K562 (cell line): Measurements from ENCODE around the gene LRPAP1. TPM values are rescaled to one million over a fixed set of nuclear protein-coding genes. Genes with fewer than 3 reads are reported as not detected.
"Not testable (repeated sequence)": the region's sequence is repeated elsewhere in the genome, so short reads cannot be mapped to it uniquely, and the experiment has no call there.

ENCODE experiments used
- ATAC-seq: fragments of 200-7000 bp; cut with Tn5 transposase; 3 replicates; pipeline ENCODE4 v1.9.1; 2020; ENCODE audit warnings: moderate library complexity
- BruUV-seq: library from RNA; stranded (reverse); fragments of 400-500 nt; replicated peaks from 2 replicates; lab custom pipeline; 2021; lab: Mats Ljungman, UMichigan
- CTCF ChIA-PET: fragments of 300-600 bp; formaldehyde crosslinking; extraction: SDS; loops from one replicate; lab custom pipeline; 2021; ENCODE audit warnings: low intra/inter-chr PET ratio; lab: Yijun Ruan, JAX
- POLR2A ChIA-PET: fragments of 300-600, 350-650 bp; sonication (Branson Sonifier 250); formaldehyde crosslinking; extraction: SDS; loops from one replicate; lab custom pipeline; 2021; ENCODE audit warnings: antibody characterized with exemption, inconsistent platforms; lab: Yijun Ruan, JAX
- DNase-seq, 4 experiments: peaks; one replicate each; pipeline versions ENCODE4 v3.0.0 to v3.0.0-alpha.2; 2011 to 2018; ENCODE audit warnings: low spot score in 3 of 4, mixed read lengths in 3 of 4; ENCODE audit errors: extremely low read depth in 1 of 4
- FAIRE-seq: peaks from 2 replicates; lab custom pipeline; 2011; peaks lifted over from hg19 to GRCh38; lab: Jason Lieb, UNC
- H2AFZ ChIP-seq: 2 replicates; pipeline ENCODE4 v1.6.0; 2011; ENCODE audit warnings: low read depth, low read length, control low read depth, inconsistent platforms
- H3K27ac ChIP-seq: fragments of 200-600 bp; 3 replicates; pipeline ENCODE4 v1.8.0; 2011; ENCODE audit warnings: low read depth, mild to moderate bottlenecking, control low read depth, inconsistent platforms, low read length, moderate library complexity, mixed read lengths; ENCODE audit errors: extremely low read depth
- H3K27me3 ChIP-seq, 2 experiments: fragments of 300-600 bp in 1 of 2; 2 replicates in 1 of 2; 3 replicates in 1 of 2; pipeline versions ENCODE4 v1.6.0 to v1.8.0; 2011; ENCODE audit warnings: inconsistent platforms in 2 of 2, low read length in 2 of 2, mild to moderate bottlenecking in 1 of 2, mixed read lengths in 1 of 2, moderate library complexity in 1 of 2; ENCODE audit not compliant: control insufficient read depth in 2 of 2, insufficient read depth in 2 of 2
- H3K36me3 ChIP-seq: fragments of 300-600 bp; 3 replicates; pipeline ENCODE4 v1.8.0; 2011; ENCODE audit warnings: mild to moderate bottlenecking, low read length, inconsistent platforms; ENCODE audit not compliant: control insufficient read depth, insufficient read depth
- H3K4me1 ChIP-seq, 2 experiments: fragments of 200-600 bp in 1 of 2; replicated peaks in 1 of 2; 2 replicates in 1 of 2; 3 replicates in 1 of 2; pipeline versions ENCODE4 v1.5.1 to v1.8.0; 2011; ENCODE audit warnings: inconsistent platforms in 2 of 2, low read length in 2 of 2, mild to moderate bottlenecking in 1 of 2, mixed read lengths in 1 of 2, moderate library complexity in 1 of 2; ENCODE audit not compliant: control insufficient read depth in 2 of 2, insufficient read depth in 2 of 2
- H3K4me2 ChIP-seq: 2 replicates; pipeline ENCODE4 v1.6.1; 2011; ENCODE audit warnings: low read length, control low read depth, inconsistent platforms, mixed read lengths; ENCODE audit not compliant: insufficient read depth
- H3K4me3 ChIP-seq: fragments of 200-600 bp; sonication (generic), shearing (Covaris generic); 2 replicates; pipeline ENCODE4 v1.5.1; 2016; ENCODE audit warnings: control low read depth, inconsistent platforms
- H3K79me2 ChIP-seq: fragments of 200-600 bp; 3 replicates; pipeline ENCODE4 v1.8.0; 2011; ENCODE audit warnings: low read length, inconsistent platforms; ENCODE audit not compliant: control insufficient read depth, insufficient read depth
- H3K9ac ChIP-seq, 2 experiments: 2 replicates each; pipeline versions ENCODE4 v1.6.0 to v1.6.1; 2011; ENCODE audit warnings: low read depth in 2 of 2, low read length in 2 of 2, control low read depth in 1 of 2, inconsistent platforms in 1 of 2, mild to moderate bottlenecking in 1 of 2, mixed read lengths in 1 of 2; ENCODE audit not compliant: insufficient read depth in 1 of 2
- H3K9me1 ChIP-seq: one replicate; pipeline ENCODE4 v1.6.0; 2011; ENCODE audit warnings: inconsistent platforms, mild to moderate bottlenecking, low read length, moderate library complexity; ENCODE audit not compliant: control insufficient read depth, insufficient read depth
- H3K9me3 ChIP-seq: replicated peaks from 2 replicates; pipeline ENCODE4 v1.5.1; 2011; ENCODE audit warnings: low read depth, low read length, inconsistent platforms; ENCODE audit not compliant: control insufficient read depth, insufficient read depth
- H4K20me1 ChIP-seq: replicated peaks from 2 replicates; pipeline ENCODE4 v1.6.1; 2011; ENCODE audit warnings: low read length, inconsistent platforms, mixed read lengths; ENCODE audit not compliant: control insufficient read depth, insufficient read depth
- WGBS: fragments of 100-300 bp; shearing (Covaris generic); methylation state at CpG from one replicate; pipeline ENCODE4 v1.1.6; 2016; ENCODE audit warnings: low coverage, mixed read lengths; ENCODE audit not compliant: insufficient coverage; ENCODE audit errors: missing lambda C conversion rate; 5-methylcytosine and 5-hydroxymethylcytosine counted together
- in situ Hi-C: fragments of 300-500 bp; cut with MboI; formaldehyde crosslinking; loops from 4 replicates; pipeline ENCODE4 v1.15.0; 2018; ENCODE audit warnings: inconsistent platforms, mixed read lengths
- intact Hi-C: fragments of 100-400 bp; cut with micrococcal nuclease; formaldehyde crosslinking; loops from 2 replicates; pipeline ENCODE4 v1.14.2; 2022
- polyA plus RNA-seq, 8 experiments: library from polyadenylated mRNA; depleted of rRNA in 4 of 8; stranded (reverse) in 5 of 8; unstranded in 3 of 8; fragments of >200 nt; fragmentation: Nextera tagmentation in 2 of 8; fragmentation: Illumina TruSeq in 1 of 8; extraction: Ambion mirVana in 2 of 8; extraction: Trizol in 1 of 8; gene quantifications; 2 replicates each; pipeline versions ENCODE4 v1.2.1 to v1.2.3, GENCODE V29; 2011 to 2014; ENCODE audit warnings: inconsistent platforms in 1 of 8, missing spikeins in 1 of 8
- total RNA-seq, 7 experiments: library from RNA; depleted of rRNA in 6 of 7; stranded (reverse); fragments of >200 nt in 6 of 7; fragmentation: Illumina TruSeq in 2 of 7; extraction: Trizol in 2 of 7; gene quantifications; 2 replicates each; pipeline versions ENCODE4 v1.2.1 to v1.2.3, GENCODE V29; 2011 to 2021; ENCODE audit warnings: low replicate concordance in 1 of 7

The LRPAP1 gene
- total and polyA plus RNA-seq, 9 of the 15 experiments (the other 6 are each of a cell fraction or from before 2014, with no cell fraction given) = 1.1 to 75.5 (median 41.8) TPM

- H3K9ac ChIP-seq, H3K4me1 ChIP-seq, H4K20me1 ChIP-seq, BruUV-seq, H3K27ac ChIP-seq, H3K9me1 ChIP-seq, H2AFZ ChIP-seq, intact Hi-C loops, POLR2A ChIA-PET, DNase-seq, H3K9me3 ChIP-seq, FAIRE-seq, H3K36me3 ChIP-seq, in situ Hi-C loops, H3K4me2 ChIP-seq, H3K79me2 ChIP-seq, CTCF ChIA-PET, ATAC-seq, H3K4me3 ChIP-seq: not testable (repeated sequence)
- WGBS = 25% methylated on average over 6 of the region's 21 CpGs
- H3K27me3 ChIP-seq = peaks cover 0 to 14% of the 10 kb centered on the region in 2 experiments; a peak in 2 of 5 replicates
These were observed 16.9 kb upstream of the LRPAP1 start for GRCh38 chr4:3548991-3549693.

GRCh38 chr4:3546721-3547120 is 14.5 kb upstream of the LRPAP1 start:
- CTCF ChIA-PET, H3K9ac ChIP-seq, H4K20me1 ChIP-seq, H3K79me2 ChIP-seq, BruUV-seq, POLR2A ChIA-PET, H3K9me3 ChIP-seq, DNase-seq, ATAC-seq, H3K4me1 ChIP-seq, in situ Hi-C loops, H3K9me1 ChIP-seq, H2AFZ ChIP-seq, H3K36me3 ChIP-seq, H3K27ac ChIP-seq, H3K4me2 ChIP-seq, H3K4me3 ChIP-seq, intact Hi-C loops, FAIRE-seq: not testable (repeated sequence)
- 2% methylated on average over 4 of the region's 4 CpGs for WGBS
- H3K27me3 ChIP-seq = peaks cover 0 to 14% of the 10 kb centered on the region in 2 experiments; a peak in 2 of 5 replicates

GRCh38 chr4:3545351-3545750 is 13.1 kb upstream of the LRPAP1 start:
- H2AFZ ChIP-seq, BruUV-seq, H3K9me1 ChIP-seq, H4K20me1 ChIP-seq, ATAC-seq, intact Hi-C loops, in situ Hi-C loops, H3K4me1 ChIP-seq, FAIRE-seq, CTCF ChIA-PET, H3K4me2 ChIP-seq, H3K4me3 ChIP-seq, H3K9ac ChIP-seq, DNase-seq, H3K9me3 ChIP-seq, H3K79me2 ChIP-seq, H3K36me3 ChIP-seq, H3K27ac ChIP-seq, POLR2A ChIA-PET: not testable (repeated sequence)
- 0% methylated on average over 7 of the region's 8 CpGs for WGBS
- H3K27me3 ChIP-seq = peaks cover 0 to 14% of the 10 kb centered on the region in 2 experiments; a peak in 2 of 5 replicates
